HepG2 (cell line): ENCODE measurements around the gene ATP6V1C2. TPM values are rescaled to one million over a fixed set of nuclear protein-coding genes. Genes with fewer than 3 reads are reported as not detected.

ENCODE experiments used
- FOXC1 ChIP-seq: sonication (generic); formaldehyde crosslinking; IDR thresholded peaks from 2 replicates; pipeline ENCODE4 v1.8.0; 2022; ENCODE audit warnings: mild to moderate bottlenecking, missing genetic modification reagents, borderline replicate concordance
- GATA4 ChIP-seq: sonication (generic); IDR thresholded peaks from 2 replicates; pipeline ENCODE4 v1.6.1; 2016; ENCODE audit warnings: antibody characterized with exemption, low read depth, borderline replicate concordance
- LBX2 ChIP-seq: sonication (generic); formaldehyde crosslinking; IDR thresholded peaks from 2 replicates; pipeline ENCODE4 v1.5.0; 2020; ENCODE audit warnings: missing genetic modification reagents, mild to moderate bottlenecking, borderline replicate concordance
- MAX ChIP-seq: IDR thresholded peaks from 2 replicates; pipeline ENCODE4 v1.6.1; 2012; ENCODE audit warnings: inconsistent platforms
- MED1 ChIP-seq: sonication (generic); formaldehyde crosslinking; IDR thresholded peaks from 2 replicates; pipeline ENCODE4 v1.4.0; 2020; ENCODE audit warnings: missing genetic modification reagents
- MTF2 ChIP-seq: sonication (generic); formaldehyde crosslinking; IDR thresholded peaks from 2 replicates; pipeline ENCODE4 v1.5.0; 2020; ENCODE audit warnings: missing genetic modification reagents, borderline replicate concordance
- MYC ChIP-seq: sonication (generic); formaldehyde crosslinking; IDR thresholded peaks from 2 replicates; pipeline ENCODE4 v1.9.0; 2021; ENCODE audit warnings: missing genetic modification reagents, borderline replicate concordance
- PAXIP1 ChIP-seq: sonication (generic); formaldehyde crosslinking; conservative IDR thresholded peaks from 2 replicates; pipeline ENCODE4 v1.4.0; 2020; ENCODE audit warnings: mild to moderate bottlenecking, missing genetic modification reagents, moderate library complexity
- POLR2G ChIP-seq: fragments of 200-400 bp; formaldehyde crosslinking; IDR thresholded peaks from 2 replicates; pipeline ENCODE4 v1.6.1; 2018; ENCODE audit warnings: mild to moderate bottlenecking, low read depth, low read length, moderate library complexity
- RORA ChIP-seq: sonication (generic); formaldehyde crosslinking; IDR thresholded peaks from 2 replicates; pipeline ENCODE4 v1.5.0; 2020; ENCODE audit warnings: mild to moderate bottlenecking, missing genetic modification reagents, moderate library complexity
- YEATS2 ChIP-seq: sonication (generic); formaldehyde crosslinking; IDR thresholded peaks from 2 replicates; pipeline ENCODE4 v1.4.0; 2020; ENCODE audit warnings: missing genetic modification reagents, borderline replicate concordance
- ZBTB39 ChIP-seq: sonication (generic); formaldehyde crosslinking; IDR thresholded peaks from 2 replicates; pipeline ENCODE4 v1.5.0; 2020; ENCODE audit warnings: missing genetic modification reagents
- ZNF143 ChIP-seq: sonication (generic); formaldehyde crosslinking; IDR thresholded peaks from 2 replicates; pipeline ENCODE4 v1.4.0; 2020; ENCODE audit warnings: missing genetic modification reagents
- ZNF205 ChIP-seq: IDR thresholded peaks from 2 replicates; pipeline ENCODE4 v1.6.1; 2018; ENCODE audit warnings: missing biosample characterization, missing genetic modification reagents
- ZNF512B ChIP-seq: sonication (generic); formaldehyde crosslinking; IDR thresholded peaks from 2 replicates; pipeline ENCODE4 v1.5.1; 2020; ENCODE audit warnings: missing genetic modification reagents, mild to moderate bottlenecking, borderline replicate concordance
- ZNF556 ChIP-seq: sonication (generic); formaldehyde crosslinking; IDR thresholded peaks from 2 replicates; pipeline ENCODE4 v1.4.0; 2020; ENCODE audit warnings: mild to moderate bottlenecking, missing genetic modification reagents, borderline replicate concordance
- ZNF761 ChIP-seq: sonication (generic); formaldehyde crosslinking; conservative IDR thresholded peaks from 2 replicates; pipeline ENCODE4 v1.4.0; 2020; ENCODE audit warnings: mild to moderate bottlenecking, missing genetic modification reagents
- ZNF768 ChIP-seq: sonication (generic); formaldehyde crosslinking; IDR thresholded peaks from 2 replicates; pipeline ENCODE4 v1.4.0; 2020; ENCODE audit warnings: missing genetic modification reagents
- ZNF772 ChIP-seq: sonication (generic); formaldehyde crosslinking; IDR thresholded peaks from 2 replicates; pipeline ENCODE4 v1.5.0; 2020; ENCODE audit warnings: mild to moderate bottlenecking, missing genetic modification reagents
- ZNF781 ChIP-seq: sonication (generic); formaldehyde crosslinking; IDR thresholded peaks from 2 replicates; pipeline ENCODE4 v1.5.1; 2020; ENCODE audit warnings: borderline replicate concordance, mild to moderate bottlenecking, missing genetic modification reagents; ENCODE audit errors: not compliant biosample characterization
- ZSCAN31 ChIP-seq: sonication (generic); formaldehyde crosslinking; IDR thresholded peaks from 2 replicates; pipeline ENCODE4 v1.5.0; 2020; ENCODE audit warnings: low read depth, mild to moderate bottlenecking, missing genetic modification reagents
- polyA plus RNA-seq, 8 experiments: library from polyadenylated mRNA; depleted of rRNA in 3 of 8; stranded (reverse) in 7 of 8; unstranded in 1 of 8; fragments of >200 nt; fragmentation: Illumina TruSeq in 4 of 8; extraction: Trizol in 4 of 8; gene quantifications; 2 replicates each; pipeline versions ENCODE4 v1.2.1 to v1.2.3, GENCODE V29; 2011 to 2016; ENCODE audit warnings: low read depth in 4 of 8, missing spikeins in 1 of 8, mixed read lengths in 1 of 8; ENCODE audit not compliant: insufficient read depth in 1 of 8
- total RNA-seq, 5 experiments: library from RNA; depleted of rRNA; stranded (reverse); fragments of >200 nt; fragmentation: Illumina TruSeq; extraction: Trizol; gene quantifications; 2 replicates each; pipeline ENCODE4 v1.2.3, GENCODE V29; 2016; ENCODE audit warnings: low read depth in 1 of 5

Gene ATP6V1C2
- total and polyA plus RNA-seq, 2 of the 13 experiments (the other 11 are each of a cell fraction or from before 2014, with no cell fraction given): 0.04 to 0.29 TPM

GRCh38 chr2:10811517-10811916 lies 90.1 kb downstream of the ATP6V1C2 start (continued):
- TF ChIP-seq ZNF781 (no peak), PAXIP1 (CRISPR knock-in tag) (no peak), ZNF143 (CRISPR knock-in tag) (no peak), ZNF772 (CRISPR knock-in tag) (no peak), MAX (no peak; the same call in 1 of the 2 replicates), MED1 (CRISPR knock-in tag) (no peak), LBX2 (CRISPR knock-in tag) (no peak), POLR2G (no peak), ZNF761 (no peak), MYC (CRISPR knock-in tag) (no peak), RORA (CRISPR knock-in tag) (no peak), ZNF205 (CRISPR knock-in tag) (no peak), ZNF556 (CRISPR knock-in tag) (no peak), FOXC1 (CRISPR knock-in tag) (no peak), ZBTB39 (CRISPR knock-in tag) (0 out of 2 replicates have a peak, but pooled peaks have one; percentile 7), ZNF768 (CRISPR knock-in tag) (peak; percentile 97), MTF2 (CRISPR knock-in tag) (no peak), ZSCAN31 (no peak), GATA4 (no peak), ZNF512B (no peak), YEATS2 (CRISPR knock-in tag) (no peak)
